Osteocyte (in vitro differentiated cells): Measurements from ENCODE around the gene NCBP1. TPM values are rescaled to one million over a fixed set of nuclear protein-coding genes. Genes with fewer than 3 reads are reported as not detected.

ENCODE experiments used
- DNase-seq: peaks from one replicate; pipeline ENCODE4 v3.0.0; 2021; ENCODE audit warnings: mixed read lengths; ENCODE audit not compliant: unreplicated experiment; ENCODE audit errors: extremely low spot score
- H3K27ac Mint-ChIP-seq: one replicate; pipeline ENCODE4 v1.8.0; 2021; ENCODE audit warnings: mild to moderate bottlenecking, mixed read lengths; ENCODE audit not compliant: unreplicated experiment
- H3K27me3 Mint-ChIP-seq: one replicate; pipeline ENCODE4 v1.8.0; 2021; ENCODE audit warnings: mixed read lengths; ENCODE audit not compliant: unreplicated experiment
- H3K36me3 Mint-ChIP-seq: one replicate; pipeline ENCODE4 v1.8.0; 2021; ENCODE audit warnings: mixed read lengths; ENCODE audit not compliant: unreplicated experiment
- H3K4me1 Mint-ChIP-seq: one replicate; pipeline ENCODE4 v1.8.0; 2021; ENCODE audit warnings: mixed read lengths; ENCODE audit not compliant: unreplicated experiment
- H3K4me3 Mint-ChIP-seq: one replicate; pipeline ENCODE4 v1.8.0; 2021; ENCODE audit warnings: mild to moderate bottlenecking, moderate library complexity, mixed read lengths; ENCODE audit not compliant: unreplicated experiment
- H3K9me3 Mint-ChIP-seq: one replicate; pipeline ENCODE4 v1.8.0; 2021; ENCODE audit warnings: mixed read lengths; ENCODE audit not compliant: unreplicated experiment
- total RNA-seq: library from RNA; stranded (reverse); gene quantifications from 2 replicates; pipeline ENCODE4 v1.2.1, GENCODE V29; 2021
- TF ChIP-seq, protein P1 (sequence below): fragments of 200-600 bp; sonication (generic); IDR thresholded peaks from 2 replicates; pipeline ENCODE4 v1.5.0; 2021; ENCODE audit warnings: antibody characterized with exemption, mild to moderate bottlenecking, moderate library complexity

Gene NCBP1
- total RNA-seq, 1 donor from 2014 or later = 42.2 TPM

DNA sequence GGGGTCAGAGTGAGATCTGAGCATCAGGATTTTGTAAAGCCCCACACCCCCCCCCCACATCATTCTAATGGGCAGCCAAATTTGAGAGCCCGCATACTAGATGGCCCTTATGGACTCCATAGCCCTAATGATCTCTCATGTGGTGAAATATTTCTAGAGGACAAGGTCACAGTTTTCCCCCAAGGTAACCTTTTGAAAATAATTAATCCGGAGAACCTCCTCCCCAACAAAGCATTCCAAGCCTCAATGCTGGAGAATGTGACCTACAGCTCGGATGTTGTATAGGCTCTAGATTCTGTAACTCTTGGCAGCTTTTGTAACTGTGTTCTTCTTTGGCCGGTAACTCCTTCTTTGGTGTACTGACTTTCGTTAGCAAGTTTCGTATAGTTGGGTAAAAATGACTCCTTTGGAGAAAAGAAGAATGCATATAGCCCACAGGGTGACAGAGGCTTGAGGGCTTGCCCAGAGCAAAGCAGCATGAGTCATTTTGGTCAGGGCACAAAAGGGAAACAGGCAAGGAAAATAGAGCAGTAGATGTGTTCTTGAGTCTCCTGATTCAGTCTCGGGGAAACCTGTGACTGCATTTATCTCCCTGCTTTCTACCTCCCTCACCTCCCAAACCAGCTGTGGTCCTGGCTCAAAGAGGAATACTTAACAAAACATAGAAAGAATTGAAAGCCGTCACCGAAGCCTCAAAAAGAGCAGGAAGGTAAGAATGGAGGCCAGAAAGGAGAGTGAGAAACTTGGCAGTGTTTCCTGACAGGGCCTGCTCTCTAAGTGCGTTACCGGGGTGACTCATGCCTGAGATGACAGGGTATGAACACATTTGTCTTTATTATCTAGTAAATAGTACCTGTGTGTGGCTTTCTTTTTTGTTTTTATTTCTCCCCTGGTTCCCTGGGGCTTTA lies 70.1 kb downstream of the NCBP1 start:
- H3K27ac Mint-ChIP-seq = no peak overlapping the region
- H3K27me3 Mint-ChIP-seq = peaks cover 31% of the 10 kb centered on the region
- no peak for DNase-seq
- H3K4me1 Mint-ChIP-seq = peaks cover 8% of the 10 kb centered on the region
- no peaks in the 10 kb centered on the region for H3K9me3 Mint-ChIP-seq
- TF ChIP-seq, protein P1, sequence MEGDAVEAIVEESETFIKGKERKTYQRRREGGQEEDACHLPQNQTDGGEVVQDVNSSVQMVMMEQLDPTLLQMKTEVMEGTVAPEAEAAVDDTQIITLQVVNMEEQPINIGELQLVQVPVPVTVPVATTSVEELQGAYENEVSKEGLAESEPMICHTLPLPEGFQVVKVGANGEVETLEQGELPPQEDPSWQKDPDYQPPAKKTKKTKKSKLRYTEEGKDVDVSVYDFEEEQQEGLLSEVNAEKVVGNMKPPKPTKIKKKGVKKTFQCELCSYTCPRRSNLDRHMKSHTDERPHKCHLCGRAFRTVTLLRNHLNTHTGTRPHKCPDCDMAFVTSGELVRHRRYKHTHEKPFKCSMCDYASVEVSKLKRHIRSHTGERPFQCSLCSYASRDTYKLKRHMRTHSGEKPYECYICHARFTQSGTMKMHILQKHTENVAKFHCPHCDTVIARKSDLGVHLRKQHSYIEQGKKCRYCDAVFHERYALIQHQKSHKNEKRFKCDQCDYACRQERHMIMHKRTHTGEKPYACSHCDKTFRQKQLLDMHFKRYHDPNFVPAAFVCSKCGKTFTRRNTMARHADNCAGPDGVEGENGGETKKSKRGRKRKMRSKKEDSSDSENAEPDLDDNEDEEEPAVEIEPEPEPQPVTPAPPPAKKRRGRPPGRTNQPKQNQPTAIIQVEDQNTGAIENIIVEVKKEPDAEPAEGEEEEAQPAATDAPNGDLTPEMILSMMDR = no peak
- H3K36me3 Mint-ChIP-seq = no peaks in the 10 kb centered on the region
- H3K4me3 Mint-ChIP-seq = no peak overlapping the region

DNA sequence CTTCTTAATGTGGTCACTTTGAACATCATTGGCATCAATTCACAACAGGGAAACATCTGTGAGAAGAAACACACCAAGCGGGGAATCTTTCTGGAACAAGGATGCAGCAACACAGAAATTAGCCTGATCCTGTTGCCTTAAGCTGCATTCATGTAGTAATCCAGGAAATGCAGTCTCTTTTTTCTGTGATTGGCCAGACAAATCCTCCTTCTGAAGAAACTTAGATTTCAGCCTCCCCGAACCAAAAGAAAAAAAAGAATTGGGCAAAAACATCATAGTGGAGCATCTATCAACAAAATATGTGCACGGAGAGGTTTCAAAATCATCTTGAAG lies 70.7 kb downstream of the NCBP1 start:
- peaks cover 8% of the 10 kb centered on the region for H3K4me1 Mint-ChIP-seq
- DNase-seq = no peak
- TF ChIP-seq, protein P1 = no peak

DNA sequence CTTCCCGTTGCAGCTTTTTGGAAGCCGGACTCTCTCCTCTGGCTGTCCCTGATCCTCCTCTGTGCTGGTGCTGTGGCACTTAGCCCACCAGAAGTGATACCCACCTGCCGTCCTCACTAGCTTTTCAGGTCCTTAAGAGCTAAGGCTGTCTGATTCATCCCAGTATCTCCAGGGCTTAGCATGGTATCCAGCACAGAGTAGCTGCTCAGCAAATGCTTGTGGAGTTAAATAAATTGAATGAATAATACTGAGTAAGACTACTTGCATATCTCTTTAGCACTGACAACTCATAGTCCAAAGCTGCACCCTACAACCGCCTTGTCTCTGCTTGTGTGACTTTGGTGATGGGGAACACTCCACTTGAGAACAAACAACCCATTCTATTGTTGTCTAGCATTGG lies 71.2 kb downstream of the NCBP1 start:
- Mint-ChIP-seq H3K36me3 (no peaks in the 10 kb centered on the region), H3K9me3 (no peaks in the 10 kb centered on the region), H3K4me1 (peaks cover 8% of the 10 kb centered on the region), H3K27ac (no peak overlapping the region), H3K4me3 (no peak overlapping the region), H3K27me3 (peaks cover 34% of the 10 kb centered on the region)
- DNase-seq = no peak
- TF ChIP-seq, protein P1 = no peak

More for the DNA sequence above, 70.7 kb downstream of the NCBP1 start:
- H3K4me3 Mint-ChIP-seq = no peak overlapping the region
- H3K36me3 Mint-ChIP-seq = no peaks in the 10 kb centered on the region
- peaks cover 34% of the 10 kb centered on the region for H3K27me3 Mint-ChIP-seq
- H3K9me3 Mint-ChIP-seq = no peaks in the 10 kb centered on the region
- H3K27ac Mint-ChIP-seq = no peak overlapping the region

DNA sequence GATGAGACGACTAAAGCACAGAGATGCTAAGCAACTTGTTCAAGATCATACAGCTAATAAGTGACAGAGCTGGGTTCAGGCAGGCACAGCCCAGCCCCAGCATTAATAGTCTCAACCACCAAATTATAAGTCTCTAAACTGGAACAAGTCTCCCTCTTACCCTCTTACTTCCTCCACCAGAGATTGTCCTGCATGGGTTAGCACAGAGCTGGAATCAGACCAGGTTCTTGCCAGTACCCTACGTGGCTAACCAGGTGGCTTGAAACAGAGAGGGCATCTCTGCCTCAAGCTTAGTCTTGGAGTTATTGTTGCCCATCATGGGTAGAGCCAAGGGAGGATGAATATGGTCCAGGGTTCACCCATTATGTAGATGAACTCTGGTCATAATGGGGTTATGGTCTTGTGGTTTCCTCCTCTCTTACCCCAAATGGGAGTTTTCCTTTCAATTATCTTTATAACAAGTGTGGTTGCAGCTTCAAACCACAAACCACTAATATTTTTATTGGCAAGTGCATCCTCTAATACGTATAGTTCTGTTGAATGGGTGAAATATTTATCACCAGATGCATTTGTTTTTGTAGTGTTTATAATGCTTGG lies 71.8 kb downstream of the NCBP1 start:
- no peak for DNase-seq
- no peak overlapping the region for H3K4me3 Mint-ChIP-seq
- H3K36me3 Mint-ChIP-seq = no peaks in the 10 kb centered on the region
- H3K9me3 Mint-ChIP-seq = no peaks in the 10 kb centered on the region
- peaks cover 8% of the 10 kb centered on the region for H3K4me1 Mint-ChIP-seq
- no peak overlapping the region for H3K27ac Mint-ChIP-seq
- TF ChIP-seq, protein P1 = no peak
- peaks cover 37% of the 10 kb centered on the region for H3K27me3 Mint-ChIP-seq

DNA sequence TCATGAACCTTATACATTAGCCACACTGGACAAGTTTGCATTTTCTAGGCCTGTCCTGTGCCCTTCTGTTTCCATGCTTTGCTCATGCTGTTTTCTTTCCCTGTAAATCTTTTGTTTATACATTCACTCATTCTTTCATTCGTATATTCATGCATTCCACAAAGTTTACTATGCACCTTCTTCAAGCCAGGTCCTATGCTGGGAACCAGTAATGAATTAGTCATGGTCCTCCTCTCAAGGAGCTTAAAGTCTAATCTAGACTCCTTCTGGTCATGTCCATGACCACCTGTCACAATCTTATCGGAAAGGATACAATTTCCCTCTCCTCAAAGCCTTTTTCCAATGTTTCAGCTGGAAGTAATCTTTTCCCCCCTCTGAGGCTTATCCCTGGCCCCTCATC lies 72.6 kb downstream of the NCBP1 start:
- no peak overlapping the region for H3K4me3 Mint-ChIP-seq
- no peaks in the 10 kb centered on the region for H3K9me3 Mint-ChIP-seq
- H3K27me3 Mint-ChIP-seq = peaks cover 37% of the 10 kb centered on the region
- TF ChIP-seq, protein P1 = no peak
- no peaks in the 10 kb centered on the region for H3K36me3 Mint-ChIP-seq
- no peak overlapping the region for H3K27ac Mint-ChIP-seq
- H3K4me1 Mint-ChIP-seq = peaks cover 8% of the 10 kb centered on the region
- no peak for DNase-seq
